Left colon (tissue), 2 donors: ENCODE data around the gene PHC1. TPM values are rescaled to one million over a fixed set of nuclear protein-coding genes. Genes with fewer than 3 reads are reported as not detected.
A peak's percentile ranks its signal among the peaks of the same experiment; 100 is the strongest.
"Not testable (repeated sequence)": the region's sequence is repeated elsewhere in the genome, so short reads cannot be mapped to it uniquely, and the experiment has no call there.

Experiments
- ATAC-seq: fragments of 200-7000 bp; cut with Tn5 transposase; one replicate; pipeline ENCODE4 v1.9.1; 2020; ENCODE audit warnings: mild to moderate bottlenecking, moderate library complexity
- DNase-seq, 2 donors: peaks; one replicate each; pipeline ENCODE4 v3.0.0-alpha.2; 2020
- intact Hi-C, 2 donors: fragments of 100-400 bp; cut with DNase I in 1 of 2; cut with micrococcal nuclease in 1 of 2; formaldehyde crosslinking; loops; one replicate each; pipeline versions ENCODE4 v1.11.2 to v1.14.0; 2022; cut with DNase I, micrococcal nuclease
- long read RNA-seq: library from polyadenylated mRNA; unstranded; transcript quantifications from one replicate; pipeline ENCODE4 v2.0.0, GENCODE V29; 2021
- total RNA-seq, 2 donors: library from RNA; stranded (reverse); fragmentation: NEBNext Ultra II Directional; extraction: Animal tissue kit (Norgen Biotek cat#: 25700); gene quantifications; one replicate each; pipeline ENCODE4 v1.2.1, GENCODE V29; 2021
- donor health status: DM: no; HTN: no; CAD: no.
- donor health status: DM: yes; HTN: yes; CAD: no.

Gene PHC1
- 1 to 10 TPM; 5.2 to 8.5 TPM for total RNA-seq
- long read RNA-seq, partial matches to known transcripts = 4 of 4 reads
- long read RNA-seq, other reads (novel, unspliced or antisense) = 0 of 4 reads

DNA sequence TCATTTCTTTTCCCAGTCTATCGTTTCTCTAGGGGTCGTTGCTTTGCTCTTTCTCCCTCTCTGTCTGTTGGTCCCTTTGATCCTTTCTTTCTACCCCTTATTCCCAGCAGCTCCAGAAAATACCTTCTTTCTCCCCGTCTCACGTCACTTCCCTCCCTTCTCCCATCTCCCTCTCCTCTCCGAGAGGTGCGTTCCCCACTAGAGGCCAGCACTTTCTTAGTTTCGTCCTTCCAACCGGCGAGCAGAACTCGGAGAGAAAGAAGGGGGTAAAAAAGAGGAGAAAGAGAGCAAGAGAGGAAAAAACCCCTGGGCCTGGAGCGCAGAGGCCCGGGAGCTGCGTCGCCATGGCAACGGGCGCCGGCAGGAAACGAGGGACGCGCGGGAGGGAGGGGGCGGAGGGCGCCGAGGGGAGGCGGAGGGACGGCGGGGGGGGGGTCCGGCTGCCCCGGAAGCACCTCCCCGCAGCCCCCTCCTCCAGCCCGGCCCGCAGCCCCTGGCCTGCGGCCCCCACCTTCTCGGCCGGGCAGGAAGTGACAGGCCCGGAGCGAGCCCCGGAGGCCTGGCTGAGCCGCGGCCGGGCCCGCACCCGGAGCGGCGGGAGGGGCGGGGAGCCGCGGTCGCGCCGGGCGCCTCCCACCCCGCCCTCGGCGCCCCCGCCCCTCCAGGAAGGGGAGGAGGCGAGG is at the start of gene PHC1:
Gene PHC1 (plus strand): TSS at position 477 of the 683 bp plus-strand sequence. CDS start 3,169 bp downstream, outside the sequence.
- intact Hi-C loops = not testable (repeated sequence)
- DNase-seq (peak; percentile 66 to 83), ATAC-seq (peak; percentile 86)

DNA sequence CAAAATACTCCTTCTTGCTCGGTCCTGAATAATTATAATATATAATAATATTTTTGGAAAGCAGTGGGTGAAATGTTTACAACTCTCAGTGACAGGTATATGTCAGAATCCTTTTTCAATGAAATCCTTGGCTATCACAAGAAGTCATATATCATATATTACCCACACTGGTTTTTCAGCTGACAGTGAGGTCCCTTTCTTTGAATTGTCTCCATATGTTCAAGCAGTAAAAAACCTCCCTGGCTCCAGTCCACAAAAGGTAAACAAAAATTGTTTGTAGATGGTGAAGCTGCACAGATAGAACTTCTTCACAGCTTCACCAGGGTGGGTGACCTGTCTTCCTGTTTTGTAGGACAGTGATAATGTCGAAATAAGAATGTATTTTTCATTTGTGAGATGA is 47.9 kb upstream of the PHC1 start:
- DNase-seq = no peak
- intact Hi-C loops = no loop called here
- ATAC-seq = no peak

DNA sequence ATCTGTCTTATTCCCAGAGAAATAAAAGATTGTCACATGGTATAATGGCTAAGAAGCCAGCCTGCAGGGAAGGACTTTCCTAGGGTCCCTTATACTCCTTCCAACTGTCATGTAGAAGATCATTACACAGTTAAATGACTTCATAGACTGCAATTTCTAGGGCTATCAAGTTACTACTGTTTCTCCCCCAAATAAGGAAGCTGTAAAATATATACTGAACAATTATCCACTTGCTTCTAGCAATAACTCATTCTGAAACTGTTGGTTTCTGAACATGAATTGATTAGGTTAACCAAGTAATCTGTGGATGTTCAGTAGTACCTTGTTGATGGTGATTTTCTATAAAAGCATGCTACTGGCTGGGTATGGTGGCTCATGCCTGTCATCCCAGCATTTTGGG is 47.3 kb upstream of the PHC1 start:
- ATAC-seq (no peak), DNase-seq (no peak)
- intact Hi-C loops = no loop called here

DNA sequence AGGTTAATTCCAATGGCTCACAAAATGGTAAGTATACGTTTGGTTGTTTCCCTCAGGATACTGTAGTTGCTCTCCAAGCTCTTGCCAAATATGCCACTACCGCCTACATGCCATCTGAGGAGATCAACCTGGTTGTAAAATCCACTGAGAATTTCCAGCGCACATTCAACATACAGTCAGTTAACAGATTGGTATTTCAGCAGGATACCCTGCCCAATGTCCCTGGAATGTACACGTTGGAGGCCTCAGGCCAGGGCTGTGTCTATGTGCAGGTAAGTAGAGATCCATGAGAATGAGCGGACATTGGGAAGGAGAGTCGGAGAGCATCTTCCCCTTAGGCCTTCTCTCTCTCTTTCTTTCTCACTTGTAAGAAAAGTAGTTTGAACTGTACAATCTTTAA is 46.5 kb upstream of the PHC1 start:
- intact Hi-C loops = no loop called here
- ATAC-seq (no peak), DNase-seq (no peak)

DNA sequence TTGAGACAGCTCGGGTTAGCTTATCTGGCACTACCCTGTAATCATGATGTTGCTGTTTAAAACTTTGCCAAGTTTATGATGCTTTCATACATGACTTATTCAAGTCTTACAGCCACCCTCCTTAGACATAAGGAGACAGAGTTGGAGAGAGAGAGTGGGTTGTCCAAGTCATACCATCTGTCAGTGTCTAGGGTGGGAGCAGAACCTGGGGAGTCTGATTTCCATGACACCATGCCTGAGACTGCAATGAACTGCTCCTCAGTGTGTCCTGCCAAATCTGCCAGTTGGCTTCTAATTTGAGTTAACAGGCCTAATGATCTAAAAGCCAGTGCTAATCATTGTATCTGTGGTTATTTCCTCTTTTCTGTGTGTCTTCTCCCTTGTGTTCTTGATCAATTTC is 43.7 kb upstream of the PHC1 start:
- DNase-seq = no peak
- intact Hi-C loops = no loop called here
- no peak for ATAC-seq

DNA sequence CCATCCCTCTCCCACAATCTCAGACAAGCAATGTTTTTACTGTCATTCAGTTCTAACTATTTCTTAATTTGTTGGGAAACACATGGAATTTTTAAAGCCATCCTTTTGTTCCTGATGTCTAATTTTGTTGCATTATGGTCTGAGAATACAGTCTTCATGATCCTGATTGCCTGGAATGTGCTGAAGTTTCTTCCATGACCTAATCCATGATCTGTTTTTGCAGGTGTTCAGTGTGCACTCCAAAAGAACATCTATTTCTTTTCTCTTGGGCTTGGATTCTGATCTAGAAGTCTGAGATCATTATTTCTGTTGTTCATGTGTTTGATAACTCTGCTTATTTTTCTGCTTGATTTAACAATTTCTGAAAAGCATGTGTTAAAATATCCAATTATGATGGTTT is 43.2 kb upstream of the PHC1 start:
- ATAC-seq = no peak
- intact Hi-C loops = no loop called here

DNA sequence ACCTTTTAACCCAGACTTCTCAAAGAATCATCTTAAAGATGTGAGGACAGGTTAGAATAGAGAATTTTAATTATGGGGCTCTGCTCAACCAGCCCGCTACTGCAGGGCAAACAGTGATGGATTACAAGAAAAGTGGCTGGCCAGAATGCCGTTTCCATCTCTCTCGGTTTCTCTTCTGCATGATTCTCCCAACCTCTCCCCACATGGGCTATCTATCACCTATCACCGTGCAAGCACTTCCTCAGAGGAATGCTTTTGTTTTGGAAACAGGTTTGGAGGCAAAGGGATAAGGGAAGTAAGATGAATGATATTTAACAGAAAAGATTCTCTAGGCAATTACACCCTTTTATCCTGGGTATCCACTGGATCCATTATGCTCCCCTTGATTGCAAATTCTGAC is 37.4 kb upstream of the PHC1 start:
- no peak for ATAC-seq
- intact Hi-C loops = no loop called here
- DNase-seq = no peak

More for the DNA sequence above, 43.2 kb upstream of the PHC1 start:
- no peak for DNase-seq

DNA sequence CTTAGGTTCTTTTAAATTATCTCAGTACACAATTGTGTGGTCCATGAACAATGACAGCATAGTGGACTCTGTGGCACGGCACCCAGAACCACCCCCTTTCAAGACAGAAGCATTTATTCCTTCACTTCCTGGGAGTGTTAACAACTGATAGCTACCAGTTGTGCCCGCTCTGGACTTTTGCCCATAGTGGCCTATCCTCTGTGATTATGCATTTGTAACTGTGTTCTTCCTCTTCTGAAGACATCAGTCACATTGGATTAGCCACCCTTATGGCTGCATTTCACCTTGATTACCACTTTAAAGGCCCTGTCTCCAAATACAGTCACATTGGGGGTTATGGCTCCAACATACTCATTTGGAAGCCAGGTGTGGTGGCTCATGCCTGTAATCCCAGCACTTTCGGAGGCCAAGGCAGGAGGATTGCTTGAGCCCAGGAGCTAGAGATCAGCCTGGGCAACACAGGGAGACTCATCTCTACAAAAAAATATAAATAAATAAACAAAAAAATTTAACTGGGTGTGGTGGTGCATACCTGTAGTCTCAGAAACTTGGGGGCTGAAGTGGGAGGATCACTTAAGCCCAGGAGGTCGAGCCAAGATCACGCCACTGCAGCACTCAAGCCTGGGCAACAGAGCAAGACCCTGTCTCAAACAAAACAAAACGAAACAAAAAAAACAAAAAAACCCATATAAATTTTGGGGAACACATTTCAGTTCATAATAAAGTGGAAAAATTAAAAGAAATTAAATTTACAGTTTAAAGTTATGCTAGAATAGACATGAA is 27.6 kb upstream of the PHC1 start:
- intact Hi-C loops = loop anchor here in 1 of 2 donors (10.0 kb wide), 1 partner anchor 202 kb away; no protein-coding TSS in a partner anchor
- ATAC-seq (no peak), DNase-seq (no peak)

DNA sequence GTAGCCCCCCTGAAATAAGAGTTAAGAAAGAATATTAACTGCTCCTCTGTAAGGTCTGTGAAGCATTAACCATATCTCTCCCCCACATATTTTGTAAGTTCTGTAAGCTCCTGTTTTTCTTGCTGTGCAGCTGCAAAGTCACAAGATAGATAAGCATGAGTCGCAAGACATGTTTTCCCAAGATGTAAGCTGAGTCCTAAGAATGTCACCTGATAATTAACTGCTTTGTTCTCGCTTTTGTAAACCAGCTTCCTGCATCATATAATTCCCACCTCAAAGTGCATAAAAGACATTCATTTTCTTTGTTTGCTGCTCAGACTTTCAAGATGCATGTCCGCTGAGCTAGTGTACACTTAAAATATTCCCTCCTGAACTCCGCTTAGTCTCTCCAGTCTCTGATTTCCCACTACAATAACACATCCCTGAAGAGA is 27.0 kb upstream of the PHC1 start:
- ATAC-seq = no peak
- no peak for DNase-seq
- intact Hi-C loops = loop anchor here in 1 of 2 donors (10.0 kb wide), 1 partner anchor 202 kb away; no protein-coding TSS in a partner anchor

DNA sequence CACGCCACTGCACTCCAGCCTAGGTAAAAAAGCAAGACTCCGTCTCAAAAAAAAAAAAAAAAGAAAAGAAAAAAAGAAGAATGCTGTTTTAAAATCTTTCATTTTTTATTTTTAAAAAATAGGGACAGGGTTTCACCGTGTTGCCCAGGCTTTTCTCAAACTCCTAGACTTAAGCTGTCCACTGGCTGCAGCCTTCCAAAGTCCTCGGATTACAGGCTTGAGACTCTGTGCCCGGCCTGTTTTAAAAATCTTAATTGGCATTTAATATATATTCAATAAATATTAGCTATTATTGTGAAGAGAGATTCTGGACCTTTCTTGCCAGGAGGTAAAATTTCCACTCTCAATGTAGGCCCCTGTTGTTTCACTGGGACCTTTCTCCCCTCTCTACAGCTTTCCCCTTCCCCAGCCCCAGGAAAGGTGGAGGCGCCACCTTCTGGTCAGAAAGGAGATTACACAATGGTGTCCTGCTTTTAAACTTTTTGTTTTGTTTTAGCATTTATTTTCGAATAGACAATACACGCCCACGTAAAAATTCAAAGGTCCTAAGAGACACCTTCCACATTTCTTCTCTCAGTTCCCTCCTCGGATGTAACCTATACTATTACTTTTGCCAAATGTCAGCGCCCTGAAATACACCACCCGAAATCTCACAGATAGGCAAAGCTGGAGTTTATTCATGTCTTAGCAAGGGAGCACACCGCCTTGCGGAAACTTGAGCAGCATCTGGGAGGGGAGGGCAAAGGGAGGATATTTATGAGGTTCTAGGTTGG is 23.8 kb upstream of the PHC1 start:
- peak; percentile 54 for ATAC-seq
- intact Hi-C loops = no loop called here
- DNase-seq = peak in 1 of 2 donors; percentile 37

DNA sequence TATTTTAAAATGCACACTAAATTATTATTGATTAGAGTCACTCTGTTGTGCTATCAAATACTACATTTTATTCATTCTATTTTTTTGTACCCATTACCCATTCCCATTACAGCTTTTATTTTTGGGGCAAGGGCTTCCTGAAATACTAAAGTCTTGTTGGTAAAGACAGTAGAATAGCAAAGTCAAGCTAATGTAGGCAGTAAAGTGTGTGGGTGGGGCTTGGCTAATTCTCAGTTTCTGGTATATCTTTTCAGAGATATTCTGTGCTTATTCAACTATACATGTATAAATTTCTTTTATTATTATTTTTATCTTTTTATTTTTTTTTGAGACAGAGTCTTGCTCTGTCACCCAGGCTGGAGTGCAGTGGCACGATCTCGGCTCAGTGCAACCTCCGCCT is 22.3 kb upstream of the PHC1 start:
- ATAC-seq (no peak), DNase-seq (no peak)
- intact Hi-C loops = no loop called here

DNA sequence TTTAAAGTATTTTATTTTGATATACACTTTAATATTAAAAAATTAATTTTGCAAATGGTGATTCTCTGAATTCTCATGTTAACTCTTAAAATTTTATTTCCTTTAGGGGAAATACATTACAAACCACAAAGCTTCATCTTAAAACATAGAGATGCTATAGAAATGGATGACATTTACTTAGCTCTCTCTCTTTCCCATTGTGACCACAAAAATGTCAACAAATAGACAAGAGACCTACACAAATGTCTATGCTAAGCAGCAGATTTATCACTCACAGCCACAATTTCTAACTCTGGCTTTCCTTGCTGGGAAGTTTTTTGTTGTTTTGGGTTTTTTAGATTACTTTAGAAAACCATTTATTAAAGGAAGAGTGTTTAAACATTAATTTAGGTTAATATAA is 19.9 kb upstream of the PHC1 start:
- no peak for DNase-seq
- intact Hi-C loops = no loop called here
- ATAC-seq = no peak

DNA sequence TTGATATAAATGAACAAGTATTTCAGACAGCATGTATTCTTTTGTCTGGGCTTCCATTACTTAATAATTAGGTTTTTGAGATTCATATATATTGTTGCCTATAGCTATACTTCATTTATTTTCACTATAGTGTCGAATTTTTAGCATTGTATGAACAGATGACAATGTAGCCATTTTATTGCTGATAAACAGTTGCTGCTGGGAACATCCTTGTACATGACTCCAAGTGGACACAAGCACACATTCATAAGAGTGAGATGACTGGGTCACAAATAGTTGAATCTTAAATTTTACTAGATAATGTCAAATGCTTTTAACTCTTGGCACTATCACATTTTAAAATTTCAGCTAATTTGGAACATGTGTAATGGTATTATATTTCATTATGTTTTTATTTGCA is 19.3 kb upstream of the PHC1 start:
- ATAC-seq (no peak), DNase-seq (no peak)
- intact Hi-C loops = no loop called here

DNA sequence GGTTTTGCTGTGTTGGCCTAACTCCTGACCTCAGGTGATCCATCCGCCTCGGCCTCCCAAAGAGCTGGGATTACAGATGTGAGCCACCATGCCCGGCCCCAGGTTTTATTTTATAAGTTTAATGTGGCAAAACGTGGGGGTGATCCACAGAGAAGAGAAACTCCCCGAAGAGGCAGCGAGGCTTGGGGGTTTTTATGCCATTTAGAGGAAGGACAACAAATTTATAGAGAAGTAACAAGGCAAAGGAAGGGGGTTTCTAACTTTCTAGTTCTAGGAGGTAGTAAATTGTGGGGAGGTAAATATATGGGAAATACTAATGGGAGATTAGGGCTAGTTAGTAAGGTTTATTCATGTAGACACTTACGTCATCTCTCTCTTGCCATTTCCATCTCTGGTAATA is 17.2 kb upstream of the PHC1 start:
- intact Hi-C loops = no loop called here
- no peak for DNase-seq
- no peak for ATAC-seq

DNA sequence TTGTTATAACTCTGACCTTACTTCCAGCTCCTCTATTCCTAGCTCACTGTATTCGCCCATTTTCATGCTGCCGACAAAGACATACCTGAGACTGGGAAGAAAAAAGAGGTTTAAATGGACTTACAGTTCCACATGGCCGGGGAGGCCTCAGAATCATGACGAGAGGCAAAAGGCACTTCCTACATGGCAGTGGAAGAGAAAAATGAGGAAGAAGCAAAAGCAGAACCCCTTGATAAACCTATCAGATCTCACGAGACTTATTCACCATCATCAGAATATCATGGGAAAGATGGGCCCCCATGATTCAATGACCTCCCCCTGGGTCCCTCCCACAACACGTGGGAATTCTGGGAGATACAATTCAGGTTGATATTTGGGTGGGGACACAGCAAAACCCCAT is 14.5 kb upstream of the PHC1 start:
- ATAC-seq (no peak), DNase-seq (no peak)
- intact Hi-C loops = no loop called here

DNA sequence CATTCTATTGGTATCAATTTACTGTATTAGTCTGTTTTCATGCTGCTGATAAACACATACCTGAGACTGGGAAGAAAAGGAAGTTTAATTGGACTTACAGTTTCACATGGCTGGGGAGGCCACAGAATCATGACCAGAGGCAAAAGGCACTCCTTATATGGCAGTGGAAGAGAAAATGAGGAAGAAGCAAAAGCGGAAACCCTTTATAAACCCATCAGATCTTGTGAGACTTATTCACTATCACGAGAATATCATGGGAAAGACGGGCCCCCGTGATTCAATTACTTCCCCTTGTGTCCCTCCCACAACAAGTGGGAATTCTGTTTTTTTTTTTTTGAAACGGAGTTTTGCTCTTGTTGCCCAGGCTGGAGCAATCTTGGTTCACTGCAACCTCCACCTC is 11.6 kb upstream of the PHC1 start:
- intact Hi-C loops, DNase-seq, ATAC-seq: not testable (repeated sequence)

DNA sequence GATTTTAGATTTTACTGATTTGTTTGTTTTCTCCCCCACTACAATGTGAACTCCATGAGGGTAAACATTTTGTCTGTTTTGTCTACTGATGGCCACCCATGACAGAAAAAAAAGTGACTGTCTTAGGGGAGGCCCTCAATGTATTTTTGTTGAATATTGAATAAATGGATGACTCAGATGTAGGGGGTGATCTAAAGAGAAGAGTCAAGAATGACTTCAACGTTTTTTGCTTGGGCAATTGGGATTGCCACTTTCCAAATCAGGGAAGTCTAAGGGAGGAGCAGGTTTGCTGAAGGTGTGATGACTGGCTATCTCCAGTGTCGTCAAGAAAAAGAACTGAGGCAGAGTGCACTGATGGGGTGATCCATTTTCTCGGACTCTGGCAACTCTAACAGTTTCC is 10.7 kb upstream of the PHC1 start:
- no peak for ATAC-seq
- intact Hi-C loops = no loop called here
- DNase-seq = no peak

DNA sequence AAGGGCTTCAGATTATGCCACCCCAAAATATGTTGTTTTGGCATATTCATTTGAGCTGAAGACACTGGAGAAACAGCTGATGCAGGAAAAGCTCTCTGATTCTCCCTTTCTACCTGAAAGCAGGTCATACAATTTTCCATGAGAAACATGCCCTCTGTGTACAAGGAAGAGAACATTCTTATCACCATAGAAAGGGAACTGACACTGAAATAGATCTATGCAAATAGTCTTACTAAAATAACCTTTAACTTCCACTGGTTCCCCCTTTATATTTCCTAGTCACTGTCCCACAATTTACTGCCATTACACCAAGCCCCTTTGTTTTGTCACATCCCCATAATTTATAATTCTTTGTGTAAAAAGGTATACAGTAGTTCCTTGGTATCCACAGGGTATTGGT is 9.6 kb upstream of the PHC1 start:
- DNase-seq (no peak), ATAC-seq (no peak)
- intact Hi-C loops = no loop called here

DNA sequence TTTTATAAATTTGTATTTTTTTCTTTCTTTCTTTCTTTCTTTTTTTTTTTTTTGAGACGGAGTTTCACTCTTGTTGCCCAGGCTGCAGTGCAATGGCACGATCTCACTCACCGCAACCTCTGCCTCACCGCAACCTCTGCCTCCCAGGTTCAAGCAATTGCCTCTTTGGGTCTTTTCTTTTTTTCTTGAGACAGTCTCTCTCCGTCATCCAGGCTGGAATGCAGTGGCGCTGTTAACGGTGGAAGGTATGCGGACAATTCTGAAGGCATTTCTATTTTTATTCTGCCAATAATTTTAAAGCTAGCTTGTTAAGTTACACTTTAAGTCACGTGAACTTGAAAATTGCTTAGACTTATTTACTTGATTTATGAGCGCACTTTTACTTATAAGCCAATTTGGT is 8.8 kb upstream of the PHC1 start:
- no peak for DNase-seq
- ATAC-seq = no peak

More for the DNA sequence above, 8.8 kb upstream of the PHC1 start:
- intact Hi-C loops = no loop called here
